HTERT RPE-1 (cell line): ENCODE measurements around the gene MRPL1.
"Not testable (repeated sequence)": the region's sequence is repeated elsewhere in the genome, so short reads cannot be mapped to it uniquely, and the experiment has no call there.

ENCODE experiments used
- in situ Hi-C: fragments of 300-500 bp; cut with MboI; formaldehyde crosslinking; loops from 4 replicates; pipeline ENCODE4 v1.14.3; 2020; ENCODE audit warnings: low sequenced_read_pairs

The MRPL1 gene

GRCh38 chr4:77963004-77963403 is 100.4 kb downstream of the MRPL1 start:
- in situ Hi-C loops, result no loop called here

- in situ Hi-C loops, result not testable (repeated sequence)
These were observed 111.0 kb downstream of the MRPL1 start for GRCh38 chr4:77973657-77974056.

GRCh38 chr4:77982900-77983540 is 120.4 kb downstream of the MRPL1 start:
- in situ Hi-C loops, result not testable (repeated sequence)

- in situ Hi-C loops, result not testable (repeated sequence)
These were observed 121.1 kb downstream of the MRPL1 start for GRCh38 chr4:77983612-77984311.

GRCh38 chr4:77989968-77990367 is 127.3 kb downstream of the MRPL1 start:
- in situ Hi-C loops, result no loop called here

- in situ Hi-C loops, result no loop called here
These were observed 127.8 kb downstream of the MRPL1 start for GRCh38 chr4:77990456-77990855.

- in situ Hi-C loops, result no loop called here
These were observed 128.3 kb downstream of the MRPL1 start for GRCh38 chr4:77990904-77991358.

- in situ Hi-C loops, result no loop called here
These were observed 130.0 kb downstream of the MRPL1 start for GRCh38 chr4:77992581-77992980.

GRCh38 chr4:77994194-77994721 is 131.6 kb downstream of the MRPL1 start:
- in situ Hi-C loops, result no loop called here

- in situ Hi-C loops, result no loop called here
These were observed 133.4 kb downstream of the MRPL1 start for GRCh38 chr4:77996076-77996475.

GRCh38 chr4:78001531-78001930 is 138.9 kb downstream of the MRPL1 start:
- in situ Hi-C loops, result no loop called here

- in situ Hi-C loops, result no loop called here
These were observed 139.6 kb downstream of the MRPL1 start for GRCh38 chr4:78002260-78002659.
